ENCODE measurements around the gene RBM19.

Gene RBM19

GRCh38 chr12:113965951-113966797, at the start of gene RBM19:
Gene RBM19 (minus strand): TSS chr12:113966325. CDS start chr12:113966227, 98 bp downstream.
- in situ Hi-C loops (cut with MboI; ENCODE audit: low sequenced_read_pairs, unreplicated experiment): no loop called here
- TF ChIP-seq, protein P1, sequence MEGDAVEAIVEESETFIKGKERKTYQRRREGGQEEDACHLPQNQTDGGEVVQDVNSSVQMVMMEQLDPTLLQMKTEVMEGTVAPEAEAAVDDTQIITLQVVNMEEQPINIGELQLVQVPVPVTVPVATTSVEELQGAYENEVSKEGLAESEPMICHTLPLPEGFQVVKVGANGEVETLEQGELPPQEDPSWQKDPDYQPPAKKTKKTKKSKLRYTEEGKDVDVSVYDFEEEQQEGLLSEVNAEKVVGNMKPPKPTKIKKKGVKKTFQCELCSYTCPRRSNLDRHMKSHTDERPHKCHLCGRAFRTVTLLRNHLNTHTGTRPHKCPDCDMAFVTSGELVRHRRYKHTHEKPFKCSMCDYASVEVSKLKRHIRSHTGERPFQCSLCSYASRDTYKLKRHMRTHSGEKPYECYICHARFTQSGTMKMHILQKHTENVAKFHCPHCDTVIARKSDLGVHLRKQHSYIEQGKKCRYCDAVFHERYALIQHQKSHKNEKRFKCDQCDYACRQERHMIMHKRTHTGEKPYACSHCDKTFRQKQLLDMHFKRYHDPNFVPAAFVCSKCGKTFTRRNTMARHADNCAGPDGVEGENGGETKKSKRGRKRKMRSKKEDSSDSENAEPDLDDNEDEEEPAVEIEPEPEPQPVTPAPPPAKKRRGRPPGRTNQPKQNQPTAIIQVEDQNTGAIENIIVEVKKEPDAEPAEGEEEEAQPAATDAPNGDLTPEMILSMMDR (IDR thresholded peaks at IDR 0.05; ENCODE audit: borderline replicate concordance, control extremely low read depth, extremely low read depth, insufficient read depth, missing control alignments): peak; percentile 97
- DNase-seq (ENCODE audit: low spot score): peak; percentile 97

- in situ Hi-C loops (cut with MboI; ENCODE audit: low sequenced_read_pairs, unreplicated experiment): no loop called here
- no peak for DNase-seq (ENCODE audit: low spot score)
- TF ChIP-seq, protein P1 (IDR thresholded peaks at IDR 0.05; ENCODE audit: borderline replicate concordance, control extremely low read depth, extremely low read depth, insufficient read depth, missing control alignments): no peak
Measured at GRCh38 chr12:114015851-114016250, 49.7 kb upstream of the RBM19 start.

GRCh38 chr12:114013575-114014345, 47.6 kb upstream of the RBM19 start:
- in situ Hi-C loops (cut with MboI; ENCODE audit: low sequenced_read_pairs, unreplicated experiment): no loop called here
- no peak for DNase-seq (ENCODE audit: low spot score)
- TF ChIP-seq, protein P1 (IDR thresholded peaks at IDR 0.05; ENCODE audit: borderline replicate concordance, control extremely low read depth, extremely low read depth, insufficient read depth, missing control alignments): no peak

DNA sequence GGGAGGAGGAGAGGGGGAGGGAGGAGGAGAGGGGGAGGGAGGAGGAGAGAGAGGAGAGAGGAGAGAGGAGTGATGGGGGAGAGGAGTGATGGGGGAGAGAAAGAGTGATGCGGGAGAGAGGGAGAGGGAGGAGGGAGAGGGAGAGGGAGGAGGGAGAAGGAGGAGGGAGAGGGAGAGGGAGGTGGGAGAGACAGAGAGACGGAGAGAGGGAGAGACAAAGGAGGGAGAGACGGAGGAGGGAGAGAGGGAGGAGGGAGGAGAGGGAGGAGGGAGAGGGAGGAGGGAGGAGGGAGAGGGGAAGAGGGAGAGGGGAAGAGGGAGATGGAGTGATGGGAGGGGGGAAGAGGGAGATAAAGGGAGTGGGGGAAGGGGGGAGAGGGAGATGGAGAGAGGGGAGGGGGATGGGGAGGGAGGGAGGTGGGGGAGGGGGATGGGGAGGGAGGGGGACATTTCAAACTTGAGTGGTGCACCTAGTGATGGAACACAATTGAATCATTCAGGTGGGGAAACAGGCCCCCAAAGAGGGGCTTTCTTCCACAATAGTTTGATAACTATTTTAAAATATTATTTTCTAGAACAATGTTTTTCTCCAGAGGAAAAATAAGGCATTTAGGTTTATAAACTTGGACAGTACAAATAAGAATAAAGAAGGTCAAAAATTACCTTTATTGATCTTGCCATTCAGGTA, 46.8 kb upstream of the RBM19 start:
- DNase-seq (ENCODE audit: low spot score): no peak
- TF ChIP-seq, protein P1 (IDR thresholded peaks at IDR 0.05; ENCODE audit: borderline replicate concordance, control extremely low read depth, extremely low read depth, insufficient read depth, missing control alignments): no peak
- in situ Hi-C loops (cut with MboI; ENCODE audit: low sequenced_read_pairs, unreplicated experiment): no loop called here

DNA sequence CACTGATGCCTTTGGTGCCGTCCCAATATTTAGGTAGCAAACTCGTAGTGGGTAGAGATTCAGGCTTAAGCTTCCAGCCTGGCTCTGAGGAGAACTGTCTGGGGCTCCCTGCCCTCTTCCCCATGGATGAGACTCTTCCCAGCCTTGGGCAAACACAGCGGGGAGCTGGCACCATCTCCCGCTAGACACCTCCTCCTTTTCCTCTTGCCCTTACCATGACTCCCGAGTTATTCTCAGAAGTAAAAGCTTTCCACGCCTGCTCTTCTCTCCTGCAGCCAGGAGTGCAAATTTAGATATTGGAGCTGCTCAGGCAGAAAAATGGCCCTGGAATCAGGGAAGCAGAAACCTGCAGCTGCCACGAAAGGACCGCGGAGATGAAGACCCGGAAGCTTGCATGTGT, 45.6 kb upstream of the RBM19 start:
- TF ChIP-seq, protein P1 (IDR thresholded peaks at IDR 0.05; ENCODE audit: borderline replicate concordance, control extremely low read depth, extremely low read depth, insufficient read depth, missing control alignments): no peak
- DNase-seq (ENCODE audit: low spot score): no peak
- in situ Hi-C loops (cut with MboI; ENCODE audit: low sequenced_read_pairs, unreplicated experiment): no loop called here

Data from GM13976 (cell line).